GM12801 (cell line): ENCODE measurements around the gene HTR2C.

Experiments
- TF ChIP-seq, protein P1 (sequence below): IDR thresholded peaks from one replicate; pipeline ENCODE4 v1.5.1; 2011; ENCODE audit warnings: control low read depth; ENCODE audit not compliant: insufficient read length; ENCODE audit errors: extremely low read depth

The HTR2C gene

DNA sequence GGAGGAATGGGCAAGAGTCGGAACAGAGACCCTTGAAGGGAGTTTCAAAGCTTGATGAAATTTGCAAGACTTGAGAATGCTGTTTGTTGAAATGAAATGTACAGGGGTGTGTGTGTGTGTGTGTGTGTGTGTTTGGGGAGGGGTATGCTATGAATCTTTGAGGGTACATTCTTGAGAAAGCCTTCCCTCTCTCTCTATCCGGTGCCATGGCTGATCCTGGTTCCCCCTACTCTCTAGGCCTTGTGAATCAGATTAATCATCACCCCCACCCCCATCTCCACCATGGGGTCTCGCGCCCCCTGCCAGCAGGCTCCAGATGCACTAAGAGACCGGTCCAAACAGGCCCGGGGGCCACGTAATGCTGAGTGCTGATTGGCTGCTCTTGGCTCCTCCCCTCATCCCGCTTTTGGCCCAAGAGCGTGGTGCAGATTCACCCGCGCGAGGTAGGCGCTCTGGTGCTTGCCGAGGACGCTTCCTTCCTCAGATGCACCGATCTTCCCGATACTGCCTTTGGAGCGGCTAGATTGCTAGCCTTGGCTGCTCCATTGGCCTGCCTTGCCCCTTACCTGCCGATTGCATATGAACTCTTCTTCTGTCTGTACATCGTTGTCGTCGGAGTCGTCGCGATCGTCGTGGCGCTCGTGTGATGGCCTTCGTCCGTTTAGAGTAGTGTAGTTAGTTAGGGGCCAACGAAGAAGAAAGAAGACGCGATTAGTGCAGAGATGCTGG is at the start of gene HTR2C:
TSS of gene HTR2C (plus strand) at position 441 of the 729 bp plus-strand sequence. CDS start 142,851 bp downstream, outside the sequence.
- TF ChIP-seq, protein P1, sequence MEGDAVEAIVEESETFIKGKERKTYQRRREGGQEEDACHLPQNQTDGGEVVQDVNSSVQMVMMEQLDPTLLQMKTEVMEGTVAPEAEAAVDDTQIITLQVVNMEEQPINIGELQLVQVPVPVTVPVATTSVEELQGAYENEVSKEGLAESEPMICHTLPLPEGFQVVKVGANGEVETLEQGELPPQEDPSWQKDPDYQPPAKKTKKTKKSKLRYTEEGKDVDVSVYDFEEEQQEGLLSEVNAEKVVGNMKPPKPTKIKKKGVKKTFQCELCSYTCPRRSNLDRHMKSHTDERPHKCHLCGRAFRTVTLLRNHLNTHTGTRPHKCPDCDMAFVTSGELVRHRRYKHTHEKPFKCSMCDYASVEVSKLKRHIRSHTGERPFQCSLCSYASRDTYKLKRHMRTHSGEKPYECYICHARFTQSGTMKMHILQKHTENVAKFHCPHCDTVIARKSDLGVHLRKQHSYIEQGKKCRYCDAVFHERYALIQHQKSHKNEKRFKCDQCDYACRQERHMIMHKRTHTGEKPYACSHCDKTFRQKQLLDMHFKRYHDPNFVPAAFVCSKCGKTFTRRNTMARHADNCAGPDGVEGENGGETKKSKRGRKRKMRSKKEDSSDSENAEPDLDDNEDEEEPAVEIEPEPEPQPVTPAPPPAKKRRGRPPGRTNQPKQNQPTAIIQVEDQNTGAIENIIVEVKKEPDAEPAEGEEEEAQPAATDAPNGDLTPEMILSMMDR = no peak

DNA sequence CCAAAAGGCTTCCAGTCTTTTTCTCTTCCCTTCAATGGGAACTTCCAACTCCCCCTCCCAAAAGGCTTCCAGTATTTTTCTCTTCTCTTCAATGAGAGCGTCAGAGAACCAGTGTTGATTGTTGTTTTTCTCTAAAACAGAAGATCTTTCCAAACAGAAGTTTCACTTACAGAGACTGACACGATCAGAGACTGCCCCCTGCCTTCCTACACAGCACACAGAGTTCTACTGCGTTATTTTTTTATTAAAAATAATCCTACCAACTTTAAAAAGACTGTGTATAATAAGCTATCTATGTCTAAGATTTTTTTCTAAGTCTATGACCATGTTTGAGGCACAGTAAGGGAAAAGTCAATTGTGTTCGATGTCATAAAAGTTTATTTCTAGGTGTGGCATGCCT is 3.5 kb upstream of the HTR2C start:
- TF ChIP-seq, protein P1 = no peak

DNA sequence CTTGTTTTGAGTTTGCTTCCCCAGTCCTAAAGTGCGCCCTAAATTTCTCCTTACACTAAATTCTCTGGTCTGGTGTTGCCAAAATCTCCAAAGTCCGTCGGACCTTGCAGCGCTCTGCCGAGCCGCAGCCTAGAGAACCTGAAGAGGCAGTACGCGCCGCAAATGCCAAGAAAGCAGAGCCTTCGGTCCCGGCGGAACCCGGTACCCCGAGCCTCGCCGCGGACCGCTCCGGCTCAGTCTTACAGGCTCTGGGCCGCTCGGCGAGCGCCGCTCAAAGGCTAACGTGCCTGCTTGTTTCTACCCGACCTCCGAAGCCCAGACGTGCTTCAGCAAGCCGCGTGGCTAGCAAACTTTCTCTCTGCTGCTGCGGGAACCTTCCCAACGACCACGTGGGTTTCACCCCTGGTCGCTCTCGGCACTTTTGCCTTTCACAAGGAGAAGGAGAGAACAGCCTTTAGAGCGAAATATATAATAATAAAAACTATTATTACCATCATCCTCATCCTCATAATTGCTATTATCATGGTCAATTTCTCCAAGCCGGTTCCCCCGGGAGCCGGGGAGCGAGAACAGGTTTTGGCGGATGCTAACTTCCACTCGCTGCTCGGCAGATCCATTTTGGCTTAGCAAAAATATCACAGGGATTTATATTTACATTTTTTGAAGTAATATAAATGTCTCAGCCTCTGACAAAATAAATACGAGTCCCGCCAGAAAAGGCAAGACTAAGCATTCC is 2.2 kb upstream of the HTR2C start:
- TF ChIP-seq, protein P1 = no peak

DNA sequence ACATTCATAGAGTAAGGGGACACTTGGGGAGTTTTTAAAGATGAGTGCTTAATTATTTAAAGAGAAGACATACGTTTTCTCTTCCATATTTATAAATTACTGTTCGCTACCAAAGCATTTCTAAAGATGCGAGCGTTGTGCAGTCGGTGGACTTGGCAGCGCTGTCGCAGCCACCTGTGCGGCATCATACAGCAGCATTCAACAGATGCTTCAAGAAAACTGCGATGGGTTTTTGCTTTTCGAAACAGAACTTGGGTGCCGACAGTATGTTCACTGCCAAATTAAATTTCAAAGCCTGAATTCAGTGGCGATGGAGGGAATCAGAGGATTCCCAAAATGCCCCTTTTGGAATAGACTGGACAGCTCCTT is 1.6 kb upstream of the HTR2C start:
- TF ChIP-seq, protein P1 = no peak

DNA sequence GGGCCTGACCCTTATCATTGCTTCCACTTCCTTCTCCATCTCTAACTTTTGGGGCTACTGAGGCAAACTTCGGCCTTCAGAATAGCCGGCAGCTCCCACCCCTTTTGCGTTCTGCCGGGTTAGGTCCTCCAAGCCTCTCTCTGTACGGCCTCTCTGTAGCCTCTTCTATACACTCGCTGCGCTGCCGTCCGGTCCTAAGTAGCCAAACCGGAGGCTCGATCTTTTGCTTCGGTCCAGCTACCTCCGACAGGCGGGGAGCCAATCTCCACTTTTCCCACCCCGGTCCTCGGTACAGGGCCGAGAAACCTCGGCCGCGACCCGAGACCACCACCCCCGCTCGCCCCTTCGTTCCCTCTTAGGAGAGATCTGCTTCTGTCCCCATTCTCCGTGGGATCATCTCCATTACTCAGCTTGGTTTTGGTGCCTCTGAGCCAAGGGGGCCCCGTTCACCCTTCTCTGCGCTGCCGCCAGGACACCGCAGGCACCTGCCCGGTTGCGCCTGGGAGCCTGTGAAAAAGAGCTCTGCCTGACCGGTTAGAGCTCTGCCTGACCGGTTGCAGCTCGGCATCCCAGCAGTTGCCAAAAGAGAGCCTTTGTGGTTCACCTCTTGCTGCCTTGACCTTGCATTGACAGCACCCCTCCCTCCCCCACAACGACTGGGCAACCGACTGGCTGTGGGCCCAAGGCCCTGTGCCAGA is 1.0 kb upstream of the HTR2C start:
- TF ChIP-seq, protein P1 = no peak

DNA sequence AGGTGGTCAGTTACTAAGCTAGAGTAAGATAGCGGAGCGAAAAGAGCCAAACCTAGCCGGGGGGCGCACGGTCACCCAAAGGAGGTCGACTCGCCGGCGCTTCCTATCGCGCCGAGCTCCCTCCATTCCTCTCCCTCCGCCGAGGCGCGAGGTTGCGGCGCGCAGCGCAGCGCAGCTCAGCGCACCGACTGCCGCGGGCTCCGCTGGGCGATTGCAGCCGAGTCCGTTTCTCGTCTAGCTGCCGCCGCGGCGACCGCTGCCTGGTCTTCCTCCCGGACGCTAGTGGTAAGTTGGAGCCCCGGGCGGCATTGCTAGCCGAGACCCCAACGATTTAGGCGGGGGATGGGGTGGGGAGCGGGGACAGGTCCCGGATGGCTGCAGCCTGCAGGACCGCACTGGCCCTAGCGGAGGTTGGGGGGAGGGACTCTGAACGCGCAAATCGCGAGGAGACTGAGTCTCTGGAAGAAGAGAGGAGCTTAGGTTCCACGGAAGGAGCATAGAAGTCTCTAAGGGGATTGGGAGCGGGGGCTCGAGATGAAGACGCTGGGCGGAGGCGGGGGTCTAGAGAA is 573 bp downstream of the HTR2C start:
- TF ChIP-seq, protein P1 = no peak

DNA sequence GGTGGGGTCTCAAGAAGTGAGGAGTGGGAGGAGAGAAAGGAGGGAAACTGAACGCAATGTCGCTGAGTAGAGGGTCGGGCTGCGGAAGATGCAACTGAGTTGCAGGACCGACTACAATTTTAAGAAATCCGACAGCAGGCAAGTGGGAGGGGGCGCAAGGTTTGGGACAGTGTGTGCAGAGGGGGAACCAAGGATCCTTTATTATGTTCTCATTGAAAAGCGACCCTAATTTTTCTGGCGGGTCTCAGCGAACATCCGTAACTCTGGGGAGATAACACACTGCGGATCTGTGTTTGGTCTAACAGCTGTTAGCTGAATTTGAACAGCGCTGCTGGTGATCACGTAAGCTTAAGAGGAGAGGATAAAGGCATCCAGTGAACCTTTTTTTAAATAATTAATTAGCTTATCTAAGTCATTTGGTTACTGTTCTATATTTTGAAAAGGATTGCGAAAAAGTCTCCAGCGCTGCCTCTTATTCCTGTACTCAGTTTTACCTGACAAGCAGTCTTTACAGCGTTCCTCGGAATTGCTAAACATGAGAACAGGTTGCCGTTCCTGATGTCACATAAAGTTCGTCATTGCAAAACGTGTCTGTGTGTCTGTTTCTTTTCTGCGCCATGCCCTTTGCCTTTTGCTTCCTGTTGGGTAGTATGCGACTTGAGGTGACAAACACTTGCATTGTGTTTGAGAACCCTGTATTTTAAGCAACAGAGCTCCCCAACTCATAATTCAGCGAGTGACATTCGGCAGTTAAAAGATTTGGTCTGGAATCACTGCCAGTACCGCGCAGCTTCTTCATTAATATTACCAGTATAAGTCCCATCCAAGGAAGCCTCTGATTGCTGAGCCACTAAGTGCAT is 1.3 kb downstream of the HTR2C start:
- TF ChIP-seq, protein P1 = no peak
